HepG2 (cell line): ENCODE data around the gene CISTR. TPM values are rescaled to one million over a fixed set of nuclear protein-coding genes. Genes with fewer than 3 reads are reported as not detected.

ENCODE experiments used
- ATAC-seq: fragments of 200-7000 bp; cut with Tn5 transposase; 3 replicates; pipeline ENCODE4 v1.9.1; 2020; ENCODE audit warnings: mild to moderate bottlenecking, moderate library complexity
- BruUV-seq: library from RNA; stranded (reverse); fragments of 400-500 nt; replicated peaks from 2 replicates; lab custom pipeline; 2021; lab: Mats Ljungman, UMichigan
- CTCF ChIA-PET: fragments of 300-600 bp; formaldehyde crosslinking; extraction: SDS; loops from one replicate; lab custom pipeline; 2021; ENCODE audit warnings: low total read pairs, inconsistent platforms, low intra/inter-chr PET ratio; lab: Yijun Ruan, JAX
- POLR2A ChIA-PET: fragments of 350-600 bp; sonication (Branson Sonifier 250); formaldehyde crosslinking; loops from one replicate; lab custom pipeline; 2020; ENCODE audit warnings: antibody characterized with exemption, inconsistent platforms; lab: Yijun Ruan, JAX
- DNase-seq: peaks from one replicate; pipeline ENCODE4 v3.0.0-alpha.2; 2015; ENCODE audit warnings: low spot score
- FAIRE-seq: peaks from 3 replicates; lab custom pipeline; 2011; peaks lifted over from hg19 to GRCh38; lab: Jason Lieb, UNC
- H2AFZ ChIP-seq: one replicate; pipeline ENCODE4 v1.6.1; 2011; ENCODE audit warnings: low read length, inconsistent platforms
- H3K27ac ChIP-seq: fragments of 300-600 bp; 3 replicates; pipeline ENCODE4 v1.8.0; 2011; ENCODE audit warnings: mixed run types, mild to moderate bottlenecking, mixed read lengths, low read length, inconsistent platforms; ENCODE audit not compliant: insufficient read depth; ENCODE audit errors: extremely low read length
- H3K27me3 ChIP-seq, 2 experiments: fragments of 200-600 bp in 1 of 2; 2 replicates in 1 of 2; 3 replicates in 1 of 2; pipeline versions ENCODE4 v1.6.0 to v1.8.0; 2011; ENCODE audit warnings: low read length in 2 of 2, mild to moderate bottlenecking in 2 of 2, moderate library complexity in 2 of 2, inconsistent platforms in 1 of 2; ENCODE audit not compliant: insufficient read depth in 2 of 2, control insufficient read depth in 1 of 2
- H3K36me3 ChIP-seq, 2 experiments: fragments of 200-600 bp in 1 of 2; replicated peaks in 1 of 2; 2 replicates in 1 of 2; 3 replicates in 1 of 2; pipeline versions ENCODE4 v1.5.1 to v1.8.0; 2011; ENCODE audit warnings: low read length in 2 of 2, inconsistent platforms in 1 of 2; ENCODE audit not compliant: insufficient read depth in 2 of 2, control insufficient read depth in 1 of 2
- H3K4me1 ChIP-seq: 2 replicates; pipeline ENCODE4 v1.5.1; 2012; ENCODE audit warnings: low read length, inconsistent platforms; ENCODE audit not compliant: insufficient read depth
- H3K4me2 ChIP-seq: 2 replicates; pipeline ENCODE4 v1.6.0; 2011; ENCODE audit warnings: low read depth, low read length, inconsistent platforms
- H3K4me3 ChIP-seq, 3 experiments: fragments of 200-600 bp in 1 of 3; sonication (generic), shearing (Covaris generic) in 1 of 3; replicated peaks in 1 of 3; 2 replicates each; pipeline ENCODE4 v1.5.1; 2011 to 2016; ENCODE audit warnings: low read length in 3 of 3, inconsistent platforms in 2 of 3, low read depth in 2 of 3, mild to moderate bottlenecking in 2 of 3, control low read depth in 1 of 3, mixed read lengths in 1 of 3; ENCODE audit not compliant: insufficient read depth in 1 of 3
- H3K79me2 ChIP-seq: one replicate; pipeline ENCODE4 v1.6.1; 2011; ENCODE audit warnings: low read length, inconsistent platforms; ENCODE audit not compliant: insufficient read depth
- H3K9ac ChIP-seq: 2 replicates; pipeline ENCODE4 v1.6.0; 2011; ENCODE audit warnings: mild to moderate bottlenecking, low read depth, low read length, inconsistent platforms; ENCODE audit not compliant: insufficient read depth
- H3K9me3 ChIP-seq: 2 replicates; pipeline ENCODE4 v1.5.1; 2012; ENCODE audit warnings: mild to moderate bottlenecking, low read length
- H4K20me1 ChIP-seq: 2 replicates; pipeline ENCODE4 v1.6.0; 2011; ENCODE audit warnings: inconsistent platforms, mild to moderate bottlenecking, low read length, moderate library complexity; ENCODE audit not compliant: insufficient read depth
- EZH2 ChIP-seq: conservative IDR thresholded peaks from 2 replicates; pipeline ENCODE4 v1.6.1; 2012; ENCODE audit warnings: mild to moderate bottlenecking, low read depth, low read length, moderate library complexity
- HES4 ChIP-seq: sonication (generic); formaldehyde crosslinking; IDR thresholded peaks from 2 replicates; pipeline ENCODE4 v1.9.0; 2021; ENCODE audit warnings: mild to moderate bottlenecking, missing genetic modification reagents, borderline replicate concordance
- HNF4A ChIP-seq: sonication (generic); formaldehyde crosslinking; IDR thresholded peaks from 2 replicates; pipeline ENCODE4 v1.4.0; 2020; ENCODE audit warnings: missing genetic modification reagents
- MED1 ChIP-seq: sonication (generic); formaldehyde crosslinking; IDR thresholded peaks from 2 replicates; pipeline ENCODE4 v1.4.0; 2020; ENCODE audit warnings: missing genetic modification reagents
- XRCC5 ChIP-seq: fragments of 200-400 bp; formaldehyde crosslinking; optimal IDR thresholded peaks from 2 replicates; pipeline ENCODE3; 2017; ENCODE audit warnings: mild to moderate bottlenecking, low read length
- ZNF644 ChIP-seq: IDR thresholded peaks from 2 replicates; pipeline ENCODE4 v1.6.1; 2016; ENCODE audit warnings: low read depth
- WGBS: methylation state at CpG from one replicate; pipeline ENCODE4 v1.1.6; 2017; ENCODE audit warnings: low lambda C conversion rate; 5-methylcytosine and 5-hydroxymethylcytosine counted together
- in situ Hi-C: cut with HindIII; loops from 2 replicates; pipeline ENCODE4 v1.10.0; 2017; ENCODE audit warnings: low pct_unique_long_range_greater_than_20kb; ENCODE audit not compliant: extremely low pct_ligation_motif_present
- intact Hi-C: fragments of 100-400 bp; cut with micrococcal nuclease; formaldehyde crosslinking; loops from one replicate; pipeline ENCODE4 v1.10.0; 2022; ENCODE audit not compliant: unreplicated experiment
- polyA plus RNA-seq, 8 experiments: library from polyadenylated mRNA; depleted of rRNA in 3 of 8; stranded (reverse) in 7 of 8; unstranded in 1 of 8; fragments of >200 nt; fragmentation: Illumina TruSeq in 4 of 8; extraction: Trizol in 4 of 8; gene quantifications; 2 replicates each; pipeline versions ENCODE4 v1.2.1 to v1.2.3, GENCODE V29; 2011 to 2016; ENCODE audit warnings: low read depth in 4 of 8, missing spikeins in 1 of 8, mixed read lengths in 1 of 8; ENCODE audit not compliant: insufficient read depth in 1 of 8
- total RNA-seq, 5 experiments: library from RNA; depleted of rRNA; stranded (reverse); fragments of >200 nt; fragmentation: Illumina TruSeq; extraction: Trizol; gene quantifications; 2 replicates each; pipeline ENCODE4 v1.2.3, GENCODE V29; 2016; ENCODE audit warnings: low read depth in 1 of 5
- TF ChIP-seq, protein P1 (sequence below): sonication (generic); formaldehyde crosslinking; IDR thresholded peaks from 2 replicates; pipeline ENCODE4 v1.5.1; 2020; ENCODE audit warnings: mild to moderate bottlenecking, missing genetic modification reagents
- TF ChIP-seq, protein P2 (sequence below): IDR thresholded peaks from 2 replicates; pipeline ENCODE4 v1.6.1; 2018; ENCODE audit warnings: missing genetic modification reagents
- TF ChIP-seq, protein P3 (sequence below): sonication (generic); formaldehyde crosslinking; IDR thresholded peaks from 2 replicates; pipeline ENCODE4 v1.4.0; 2020; ENCODE audit warnings: missing genetic modification reagents
- TF ChIP-seq, protein P4 (sequence below): IDR thresholded peaks from 2 replicates; pipeline ENCODE4 v1.6.1; 2012; ENCODE audit warnings: low read depth, low read length, improper control_type of control experiment

CISTR gene
- total and polyA plus RNA-seq, 2 of the 13 experiments (the other 11 are each of a cell fraction or from before 2014, with no cell fraction given) = not detected

DNA sequence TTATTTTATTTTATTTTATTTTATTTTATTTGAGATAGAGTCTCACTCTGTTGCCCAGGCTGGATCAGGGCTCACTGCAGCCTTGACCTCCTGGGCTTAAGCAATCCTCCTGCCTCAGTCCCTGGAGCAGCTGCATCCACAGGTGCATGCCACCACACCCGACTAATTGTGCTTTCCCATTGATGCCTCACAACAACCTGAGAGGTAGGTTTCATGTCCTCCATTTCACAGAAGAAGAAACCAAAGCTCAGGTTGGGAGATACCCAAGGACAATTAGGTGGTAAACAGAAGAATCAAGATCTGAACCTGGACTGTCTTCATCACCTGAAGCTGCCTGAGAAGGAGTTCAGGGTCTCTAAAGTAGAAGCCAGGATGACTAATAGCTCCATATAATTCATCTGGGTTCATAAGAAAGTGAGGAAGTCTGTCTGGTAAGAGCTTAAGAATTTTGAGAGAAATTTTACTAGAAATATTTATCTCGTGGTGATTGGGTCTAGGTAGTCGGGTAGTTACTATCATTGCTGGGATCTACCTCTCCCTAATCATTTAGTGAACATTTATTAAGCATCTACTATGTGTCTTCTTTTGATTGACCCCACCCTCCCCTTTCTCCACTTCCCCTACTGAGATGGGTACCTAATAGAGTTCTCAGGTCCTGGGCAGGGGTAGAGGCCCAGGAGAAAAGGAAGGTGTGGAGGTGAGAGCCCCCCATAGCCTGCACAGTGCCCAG, 52.7 kb downstream of the CISTR start:
- FAIRE-seq (no peak), DNase-seq (no peak), ATAC-seq (no peak)
- ChIA-PET POLR2A (no interaction called here), CTCF (interaction anchor here (12.4 kb wide), 1 partner anchor 46 kb away, joined by 216 read pairs; no protein-coding TSS in a partner anchor)
- WGBS = 0% methylated on average over 3 of the region's 3 CpGs
- intact Hi-C loops = no loop called here
- Histone ChIP-seq H3K4me1 (peaks cover 8% of the 10 kb centered on the region; the same call in 1 of the 2 replicates), H3K9ac (no peak overlapping the region), H3K9me3 (no peaks in the 10 kb centered on the region), H3K27me3 (peaks cover 11 to 61% of the 10 kb centered on the region in 2 experiments), H3K27ac (no peak overlapping the region), H4K20me1 (no peaks in the 10 kb centered on the region), H3K79me2 (no peaks in the 10 kb centered on the region), H3K36me3 (no peaks in the 10 kb centered on the region), H2AFZ (no peak overlapping the region), H3K4me2 (no peak overlapping the region), H3K4me3 (no peak overlapping the region)
- in situ Hi-C loops = no loop called here
- TF ChIP-seq HES4 = no peak
- TF ChIP-seq HNF4A (CRISPR knock-in tag) = no peak
- no peak for TF ChIP-seq ZNF644 (CRISPR knock-in tag)
- BruUV-seq = no TSS peak

DNA sequence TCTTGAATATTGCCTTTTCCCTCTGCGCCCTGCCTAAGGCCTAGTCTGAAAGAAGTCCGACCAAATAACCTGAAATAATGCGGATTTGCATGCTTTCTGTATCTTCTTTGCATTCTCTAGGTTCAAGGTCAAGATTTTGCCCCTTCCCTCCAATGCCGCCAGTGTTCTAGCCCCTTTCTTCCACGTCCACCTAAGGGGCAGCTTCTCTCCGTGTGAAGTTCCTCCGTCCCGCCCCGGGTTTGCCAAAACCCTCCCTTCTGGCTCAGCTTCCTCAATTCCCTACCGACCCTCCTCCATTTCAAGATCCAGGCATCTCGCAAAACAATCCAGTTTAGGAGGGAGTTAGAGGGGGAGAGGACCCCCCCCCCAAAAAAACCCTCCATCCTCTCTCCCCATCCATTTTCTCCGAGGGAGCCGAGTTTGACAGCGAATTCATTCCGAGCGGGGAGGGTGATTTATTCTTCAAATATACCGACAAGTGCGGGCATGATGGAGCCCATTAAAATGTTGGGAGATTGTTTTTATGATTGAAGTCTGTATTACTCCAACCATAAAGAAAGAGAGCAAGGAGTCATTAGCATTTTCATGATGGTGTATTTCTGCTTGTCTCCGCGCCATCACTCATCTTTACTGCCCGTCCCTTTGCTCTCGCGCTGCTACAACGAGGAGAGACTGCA, 55.0 kb downstream of the CISTR start:
- Histone ChIP-seq H2AFZ (no peak overlapping the region), H3K79me2 (no peaks in the 10 kb centered on the region), H3K9me3 (no peaks in the 10 kb centered on the region), H4K20me1 (no peaks in the 10 kb centered on the region), H3K27me3 (peaks cover 10 to 60% of the 10 kb centered on the region in 2 experiments), H3K4me2 (peak overlapping the region; percentile 60), H3K4me1 (peaks cover 8% of the 10 kb centered on the region; the same call in 1 of the 2 replicates), H3K36me3 (no peaks in the 10 kb centered on the region), H3K9ac (no peak overlapping the region), H3K4me3 (peak overlapping the region in 1 of 3 experiments; percentile 45; a peak in 2 of 6 replicates), H3K27ac (no peak overlapping the region)
- intact Hi-C loops = no loop called here
- ATAC-seq (no peak), FAIRE-seq (no peak), DNase-seq (no peak)
- CTCF ChIA-PET = interaction anchor here (12.4 kb wide), 1 partner anchor 48 kb away, joined by 216 read pairs; no protein-coding TSS in a partner anchor
- in situ Hi-C loops = no loop called here
- POLR2A ChIA-PET = no interaction called here
- BruUV-seq = no TSS peak
- 57% methylated on average over 24 of the region's 24 CpGs for WGBS
- TF ChIP-seq, protein P1, sequence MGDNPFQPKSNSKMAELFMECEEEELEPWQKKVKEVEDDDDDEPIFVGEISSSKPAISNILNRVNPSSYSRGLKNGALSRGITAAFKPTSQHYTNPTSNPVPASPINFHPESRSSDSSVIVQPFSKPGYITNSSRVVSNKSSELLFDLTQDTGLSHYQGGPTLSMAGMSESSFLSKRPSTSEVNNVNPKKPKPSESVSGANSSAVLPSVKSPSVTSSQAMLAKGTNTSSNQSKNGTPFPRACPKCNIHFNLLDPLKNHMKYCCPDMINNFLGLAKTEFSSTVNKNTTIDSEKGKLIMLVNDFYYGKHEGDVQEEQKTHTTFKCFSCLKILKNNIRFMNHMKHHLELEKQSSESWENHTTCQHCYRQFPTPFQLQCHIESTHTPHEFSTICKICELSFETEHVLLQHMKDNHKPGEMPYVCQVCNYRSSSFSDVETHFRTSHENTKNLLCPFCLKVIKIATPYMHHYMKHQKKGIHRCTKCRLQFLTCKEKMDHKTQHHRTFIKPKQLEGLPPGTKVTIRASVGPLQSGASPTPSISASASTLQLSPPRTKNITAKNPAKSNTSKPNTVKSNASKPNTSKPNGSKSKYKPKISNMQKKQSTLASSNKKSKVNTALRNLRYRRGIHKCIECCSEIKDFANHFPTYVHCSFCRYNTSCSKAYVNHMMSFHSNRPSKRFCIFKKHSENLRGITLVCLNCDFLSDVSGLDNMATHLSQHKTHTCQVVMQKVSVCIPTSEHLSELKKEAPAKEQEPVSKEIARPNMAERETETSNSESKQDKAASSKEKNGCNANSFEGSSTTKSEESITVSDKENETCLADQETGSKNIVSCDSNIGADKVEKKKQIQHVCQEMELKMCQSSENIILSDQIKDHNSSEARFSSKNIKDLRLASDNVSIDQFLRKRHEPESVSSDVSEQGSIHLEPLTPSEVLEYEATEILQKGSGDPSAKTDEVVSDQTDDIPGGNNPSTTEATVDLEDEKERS = no peak
- no peak for TF ChIP-seq MED1 (CRISPR knock-in tag)
- TF ChIP-seq, protein P2, sequence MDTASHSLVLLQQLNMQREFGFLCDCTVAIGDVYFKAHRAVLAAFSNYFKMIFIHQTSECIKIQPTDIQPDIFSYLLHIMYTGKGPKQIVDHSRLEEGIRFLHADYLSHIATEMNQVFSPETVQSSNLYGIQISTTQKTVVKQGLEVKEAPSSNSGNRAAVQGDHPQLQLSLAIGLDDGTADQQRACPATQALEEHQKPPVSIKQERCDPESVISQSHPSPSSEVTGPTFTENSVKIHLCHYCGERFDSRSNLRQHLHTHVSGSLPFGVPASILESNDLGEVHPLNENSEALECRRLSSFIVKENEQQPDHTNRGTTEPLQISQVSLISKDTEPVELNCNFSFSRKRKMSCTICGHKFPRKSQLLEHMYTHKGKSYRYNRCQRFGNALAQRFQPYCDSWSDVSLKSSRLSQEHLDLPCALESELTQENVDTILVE (CRISPR knock-in tag) = no peak
- TF ChIP-seq XRCC5 = no peak
- TF ChIP-seq, protein P3, sequence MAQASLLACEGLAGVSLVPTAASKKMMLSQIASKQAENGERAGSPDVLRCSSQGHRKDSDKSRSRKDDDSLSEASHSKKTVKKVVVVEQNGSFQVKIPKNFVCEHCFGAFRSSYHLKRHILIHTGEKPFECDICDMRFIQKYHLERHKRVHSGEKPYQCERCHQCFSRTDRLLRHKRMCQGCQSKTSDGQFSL (CRISPR knock-in tag) = no peak
- TF ChIP-seq EZH2 = peak; percentile 83
- TF ChIP-seq, protein P4, sequence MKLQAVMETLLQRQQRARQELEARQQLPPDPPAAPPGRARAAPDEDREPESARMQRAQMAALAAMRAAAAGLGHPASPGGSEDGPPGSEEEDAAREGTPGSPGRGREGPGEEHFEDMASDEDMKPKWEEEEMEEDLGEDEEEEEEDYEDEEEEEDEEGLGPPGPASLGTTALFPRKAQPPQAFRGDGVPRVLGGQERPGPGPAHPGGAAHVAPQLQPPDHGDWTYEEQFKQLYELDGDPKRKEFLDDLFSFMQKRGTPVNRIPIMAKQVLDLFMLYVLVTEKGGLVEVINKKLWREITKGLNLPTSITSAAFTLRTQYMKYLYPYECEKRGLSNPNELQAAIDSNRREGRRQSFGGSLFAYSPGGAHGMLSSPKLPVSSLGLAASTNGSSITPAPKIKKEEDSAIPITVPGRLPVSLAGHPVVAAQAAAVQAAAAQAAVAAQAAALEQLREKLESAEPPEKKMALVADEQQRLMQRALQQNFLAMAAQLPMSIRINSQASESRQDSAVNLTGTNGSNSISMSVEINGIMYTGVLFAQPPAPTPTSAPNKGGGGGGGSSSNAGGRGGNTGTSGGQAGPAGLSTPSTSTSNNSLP = no peak
